ENCODE results near the gene CFDP1.
"Not testable (repeated sequence)": the region's sequence is repeated elsewhere in the genome, so short reads cannot be mapped to it uniquely, and the experiment has no call there.

Gene CFDP1

GRCh38 chr16:75466760-75467159, 33.5 kb upstream of the CFDP1 start:
- POLR2A ChIA-PET (ENCODE audit: low non-redundant PET) = no interaction called here
- no peak for DNase-seq (ENCODE audit: low spot score)
- H3K27ac ChIP-seq = no peak overlapping the region
- no peak for TF ChIP-seq CTCF (conservative IDR thresholded peaks at IDR 0.05; ENCODE audit: low read depth)
- CTCF ChIA-PET = interaction anchor here (1.0 kb wide), 2 partner anchors 25 to 51 kb away, joined by 3 to 4 read pairs; no protein-coding TSS in a partner anchor

- CTCF ChIA-PET = interaction anchor here (0.6 to 1.2 kb wide), 6 partner anchors 10 to 1148 kb away, joined by 3 to 5 read pairs (median 4); no protein-coding TSS in a partner anchor
- peak; percentile 97 for DNase-seq (ENCODE audit: low spot score)
- H3K27ac ChIP-seq = peak within 1 kb of the TSS; percentile 87
- peak; percentile 100 for TF ChIP-seq CTCF (conservative IDR thresholded peaks at IDR 0.05; ENCODE audit: low read depth)
- POLR2A ChIA-PET (ENCODE audit: low non-redundant PET) = no interaction called here
Measured at GRCh38 chr16:75464122-75464918, 31.0 kb upstream of the CFDP1 start, which contains the start of gene TMEM170A. Gene TMEM170A, minus strand, starts transcription at chr16:75464689. Its CDS starts 89 bp downstream, at chr16:75464600.

GRCh38 chr16:75463389-75464121, 30.3 kb upstream of the CFDP1 start:
- POLR2A ChIA-PET (ENCODE audit: low non-redundant PET) = not testable (repeated sequence)
- H3K27ac ChIP-seq = peak overlapping the region; percentile 87
- CTCF ChIA-PET = interaction anchor here (0.6 to 1.1 kb wide), 3 partner anchors 54 to 1149 kb away, joined by 3 to 5 read pairs (median 4); no protein-coding TSS in a partner anchor
- peak; percentile 20 for DNase-seq (ENCODE audit: low spot score)

- no peak for DNase-seq (ENCODE audit: low spot score)
- ChIA-PET CTCF (no interaction called here), POLR2A (ENCODE audit: low non-redundant PET) (no interaction called here)
- no peak overlapping the region for H3K27ac ChIP-seq
- TF ChIP-seq CTCF (conservative IDR thresholded peaks at IDR 0.05; ENCODE audit: low read depth) = no peak
Measured at GRCh38 chr16:75462806-75463205, 29.5 kb upstream of the CFDP1 start.

- DNase-seq (ENCODE audit: low spot score) = no peak
- CTCF ChIA-PET = no interaction called here
- POLR2A ChIA-PET (ENCODE audit: low non-redundant PET) = no interaction called here
- TF ChIP-seq CTCF (conservative IDR thresholded peaks at IDR 0.05; ENCODE audit: low read depth) = no peak
- H3K27ac ChIP-seq = no peak overlapping the region
Measured at GRCh38 chr16:75461575-75461974, 28.3 kb upstream of the CFDP1 start.

GRCh38 chr16:75460446-75460845, 27.1 kb upstream of the CFDP1 start:
- POLR2A ChIA-PET (ENCODE audit: low non-redundant PET) = no interaction called here
- TF ChIP-seq CTCF (conservative IDR thresholded peaks at IDR 0.05; ENCODE audit: low read depth) = no peak
- CTCF ChIA-PET = no interaction called here
- DNase-seq (ENCODE audit: low spot score) = no peak
- H3K27ac ChIP-seq = no peak overlapping the region
